Ovary (tissue), 3 donors: ENCODE results near the gene PEPD.

Source experiments
- CTCF ChIP-seq, 3 donors: fragments of 450-650 bp in 2 of 3; fragments of 200-600 bp in 1 of 3; IDR thresholded peaks; one replicate each; pipeline versions ENCODE4 v1.5.1 to v1.8.0; 2016 to 2022; ENCODE audit warnings: antibody characterized with exemption in 3 of 3, mild to moderate bottlenecking in 1 of 3
- EP300 ChIP-seq: sonication (generic); formaldehyde crosslinking; IDR thresholded peaks from one replicate; pipeline ENCODE4 v1.6.1; 2017; ENCODE audit warnings: antibody characterized with exemption
- POLR2A ChIP-seq: fragments of 450-650 bp; IDR thresholded peaks from one replicate; pipeline ENCODE4 v1.6.1; 2017; ENCODE audit warnings: antibody characterized with exemption, mild to moderate bottlenecking, moderate library complexity
- donor health status: DM: no; HTN: no; CAD: no.

DNA sequence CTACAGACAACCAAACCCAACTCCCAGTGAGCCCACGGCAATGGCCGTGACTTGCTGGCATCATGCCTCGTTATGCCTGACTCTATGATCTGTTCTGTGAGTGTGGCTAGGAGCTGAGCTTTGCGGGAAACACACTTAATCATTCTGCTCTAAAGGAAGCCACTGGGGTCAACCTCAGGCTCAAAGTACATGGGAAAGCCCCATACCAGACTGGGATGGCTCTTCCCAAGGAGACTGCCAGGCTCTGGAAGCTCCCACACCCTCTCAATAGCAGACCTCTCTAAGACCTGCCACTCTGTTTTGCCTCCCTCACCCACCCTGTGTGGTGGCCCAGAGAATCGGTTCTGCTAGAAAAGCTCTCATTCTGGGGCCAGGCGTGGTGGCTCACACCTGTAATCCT is 2.2 kb downstream of the PEPD start:
- TF ChIP-seq POLR2A (no peak), CTCF (IDR thresholded peaks at IDR 0.05) (no peak), EP300 (no peak)
